HG02884 (cell line): ENCODE results near the gene CHST11.
"Not testable (repeated sequence)": the region's sequence is repeated elsewhere in the genome, so short reads cannot be mapped to it uniquely, and the experiment has no call there.

ENCODE experiments used
- ATAC-seq: cut with Tn5 transposase; IDR thresholded peaks from one replicate; pipeline ENCODE4 v1.9.1; 2021; ENCODE audit warnings: mild to moderate bottlenecking, moderate library complexity; ENCODE audit not compliant: unreplicated experiment

CHST11 gene

DNA sequence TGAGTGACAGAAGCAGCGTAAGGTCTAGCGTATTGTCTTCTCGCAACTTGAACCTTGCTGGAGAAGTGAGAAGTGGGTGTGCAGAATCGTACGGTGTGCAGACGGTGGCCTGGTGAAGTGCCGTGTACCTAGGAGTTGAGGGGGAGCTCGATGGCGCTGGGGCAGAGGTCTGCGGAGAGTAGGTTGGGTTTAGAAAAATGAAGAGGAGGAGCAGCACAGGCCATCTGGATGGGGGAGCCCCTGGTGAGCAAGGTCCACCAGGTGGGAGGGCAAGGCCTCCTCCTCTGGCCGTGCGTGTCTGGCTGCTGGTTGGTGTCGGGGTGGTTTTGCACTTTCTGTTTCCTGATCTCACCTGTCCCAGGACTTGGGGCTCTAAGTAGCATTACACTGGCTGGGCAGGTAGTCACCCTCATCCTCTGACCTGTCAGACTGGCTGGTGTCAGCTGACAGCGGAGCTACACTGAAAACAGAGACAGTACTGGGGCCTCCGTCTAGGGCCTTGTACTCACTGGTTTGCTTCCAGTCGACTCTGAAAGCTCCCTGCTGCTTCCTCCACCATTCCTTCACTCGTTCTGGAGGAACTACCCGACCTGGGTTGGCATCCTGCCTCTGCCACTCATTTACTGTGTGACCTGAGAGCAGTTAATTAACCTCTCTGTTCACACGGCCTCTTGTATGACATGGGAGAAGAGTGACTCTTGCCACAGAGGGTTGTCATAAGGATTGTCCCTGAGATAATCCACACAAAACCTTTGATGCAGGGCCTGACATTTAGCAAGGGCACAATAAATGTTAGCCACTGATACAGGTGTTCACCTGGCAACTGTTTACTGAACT, 273.1 kb downstream of the CHST11 start:
- no peak for ATAC-seq

DNA sequence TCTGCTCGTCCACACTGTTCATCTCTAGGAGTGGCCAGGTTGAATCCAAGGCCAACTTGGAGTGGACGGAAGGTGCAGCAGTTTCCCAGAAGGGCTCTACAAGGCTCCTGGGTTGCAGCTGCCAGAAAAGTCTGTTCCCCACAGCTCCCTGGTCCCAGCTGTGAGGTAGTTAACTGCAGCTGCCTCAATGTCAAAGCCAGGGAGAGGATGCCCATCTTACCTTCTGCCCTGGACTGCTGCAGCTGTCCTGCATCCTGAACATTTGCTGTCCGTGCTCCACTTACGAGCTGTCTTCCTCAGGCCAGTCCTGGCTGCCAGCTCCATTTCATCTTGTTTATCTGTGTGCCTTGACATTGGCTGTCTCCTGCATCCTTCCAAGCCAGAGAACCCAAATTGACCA, 274.0 kb downstream of the CHST11 start:
- ATAC-seq: no peak

DNA sequence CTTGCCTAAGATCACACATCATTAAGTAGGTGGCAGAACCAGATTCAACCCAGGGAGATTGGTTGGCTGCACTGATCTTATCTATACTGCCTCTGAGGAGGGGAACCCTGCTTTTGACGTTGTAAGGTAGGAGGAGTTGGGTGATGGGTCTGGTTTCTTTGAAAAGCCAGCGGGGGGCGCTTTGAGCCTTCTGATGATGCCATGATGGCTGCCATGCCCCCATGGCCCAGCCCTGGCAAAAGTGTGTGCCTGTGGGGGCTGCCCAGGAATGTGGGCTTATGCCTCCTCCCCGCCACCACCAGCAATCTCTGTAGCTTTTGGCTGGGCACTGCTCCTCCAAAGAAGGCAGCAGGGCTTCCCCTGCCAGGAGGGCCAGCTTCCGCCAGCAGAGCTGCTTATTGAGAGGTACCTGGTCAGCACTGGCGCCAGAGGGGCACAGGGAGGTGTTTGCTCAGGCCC, 277.0 kb downstream of the CHST11 start:
- ATAC-seq: no peak

DNA sequence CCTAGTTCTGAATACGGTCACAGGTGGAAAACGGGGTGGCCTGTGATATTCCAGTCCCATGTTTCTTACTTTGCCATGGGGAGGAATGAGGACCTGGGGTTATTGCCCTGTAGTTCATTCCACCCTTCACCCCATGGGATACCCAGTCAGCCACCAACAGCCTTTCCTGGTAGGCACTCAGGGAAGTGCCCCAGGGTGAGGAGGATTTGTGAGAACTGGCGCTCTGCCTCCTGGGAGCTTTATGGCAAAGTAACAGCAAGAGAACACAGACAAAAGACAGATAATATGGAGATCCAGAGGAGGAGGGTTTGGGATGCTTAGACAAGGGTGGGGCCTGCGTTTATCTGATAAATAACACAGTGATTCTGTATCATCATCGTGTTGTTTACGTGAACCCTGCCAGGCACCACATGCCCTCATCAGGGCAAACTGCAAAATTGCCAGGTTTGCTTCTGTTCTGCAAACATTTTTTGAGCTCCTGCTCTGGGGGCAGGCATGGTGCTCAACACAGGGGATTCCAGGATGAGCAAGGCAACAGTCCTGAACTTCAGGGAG, 277.9 kb downstream of the CHST11 start:
- ATAC-seq: no peak

DNA sequence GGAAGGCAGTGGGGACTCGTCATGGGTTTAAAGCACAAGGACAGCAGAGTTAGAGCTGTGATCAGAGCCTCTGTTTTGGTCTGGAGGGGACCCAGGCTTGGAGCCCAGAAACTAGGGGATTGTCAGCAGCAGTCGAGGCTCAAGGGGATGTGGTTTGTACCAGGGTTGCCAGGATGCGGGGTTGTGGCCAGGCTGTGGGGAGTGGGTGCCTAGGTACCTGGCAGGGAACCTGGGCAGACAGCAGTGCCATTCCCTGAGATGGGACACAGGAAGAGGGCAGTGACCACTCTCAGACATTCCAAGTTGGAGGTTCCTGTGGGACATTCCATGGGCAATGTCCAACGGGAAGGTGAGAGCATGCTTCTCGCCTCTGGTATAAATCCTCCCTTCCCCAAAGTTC, 279.1 kb downstream of the CHST11 start:
- ATAC-seq: no peak

DNA sequence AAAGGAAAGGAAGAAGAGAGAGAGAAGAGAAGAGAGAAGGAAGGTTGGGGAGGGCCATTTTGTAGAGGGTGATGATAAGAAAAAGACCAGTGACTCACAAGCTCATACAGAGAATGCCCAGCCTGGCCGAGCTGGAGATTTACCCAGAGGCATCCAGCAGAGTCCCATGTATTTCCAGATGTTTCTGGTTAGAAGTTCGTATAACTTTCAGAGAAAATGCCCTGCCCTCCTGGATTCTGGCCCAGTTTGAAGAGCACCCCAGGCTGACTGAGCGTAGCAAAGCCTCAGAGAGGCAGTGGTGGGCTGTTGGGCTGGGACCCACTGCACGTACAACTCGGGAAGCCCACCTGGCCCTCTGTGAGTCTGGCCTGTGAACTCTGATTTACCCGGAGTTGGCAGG, 279.6 kb downstream of the CHST11 start:
- no peak for ATAC-seq

DNA sequence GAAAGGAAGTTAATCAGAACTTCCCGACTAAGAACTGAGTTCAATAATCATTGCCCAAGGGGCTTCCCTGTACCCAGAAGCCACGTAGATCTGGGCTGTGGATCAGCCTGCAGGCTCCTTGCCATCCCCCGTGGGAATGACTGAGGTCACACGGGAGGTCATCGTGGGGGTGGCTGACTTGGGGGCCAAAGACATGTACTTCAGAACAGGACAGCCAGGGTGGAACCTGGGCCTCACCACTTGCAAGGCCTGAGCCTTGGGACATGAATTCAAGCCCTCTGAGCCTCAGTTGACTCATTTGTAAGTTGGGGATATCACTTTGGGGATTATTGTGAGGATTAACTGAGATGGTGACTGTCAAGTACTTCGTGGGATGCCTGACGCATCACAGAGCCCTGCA, 280.4 kb downstream of the CHST11 start:
- ATAC-seq: no peak

DNA sequence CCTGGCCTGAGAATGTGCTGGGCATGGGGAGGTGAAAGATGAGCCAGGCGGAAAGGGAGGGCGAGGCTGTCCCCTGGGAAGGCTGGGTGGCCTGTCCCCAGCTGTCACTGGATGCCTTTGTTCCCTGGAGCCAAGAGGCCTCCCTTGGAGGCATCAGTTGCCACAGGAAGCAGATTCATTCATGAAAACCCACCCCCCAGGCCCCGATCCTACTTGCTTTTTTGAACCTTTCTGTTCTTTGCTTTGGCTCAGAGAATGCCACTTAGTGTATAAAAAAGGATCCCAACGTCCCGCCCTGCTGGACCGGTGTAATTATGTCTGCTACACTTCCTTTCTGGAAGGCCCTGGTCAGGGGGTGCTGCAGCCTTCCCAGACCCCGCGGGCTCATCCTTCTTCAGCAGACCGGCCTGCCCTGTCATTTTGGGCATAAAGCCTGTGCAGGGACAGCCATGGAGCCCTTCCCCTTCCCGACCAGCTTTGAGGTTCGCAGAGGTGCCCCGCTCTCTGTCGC, 281.1 kb downstream of the CHST11 start:
- ATAC-seq: no peak

DNA sequence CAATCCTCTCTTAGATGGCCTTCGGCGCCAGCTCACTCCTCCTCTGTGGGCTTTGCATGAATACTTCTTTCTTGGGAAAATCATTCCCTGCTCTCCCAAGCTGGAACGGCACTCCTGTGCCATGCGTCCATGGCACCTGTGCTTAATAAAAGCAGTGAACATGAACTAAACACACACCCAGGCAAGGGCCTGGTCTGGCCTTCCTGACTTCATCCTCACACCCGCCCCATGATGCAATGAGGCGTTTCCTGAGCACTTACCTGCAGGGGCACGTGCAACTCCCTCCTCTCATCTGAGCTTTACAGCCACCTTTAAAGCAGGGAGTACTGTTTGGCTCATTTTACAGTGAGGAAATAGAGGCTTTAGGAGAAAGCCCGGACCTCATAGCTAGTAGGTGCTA, 281.6 kb downstream of the CHST11 start:
- ATAC-seq: no peak

DNA sequence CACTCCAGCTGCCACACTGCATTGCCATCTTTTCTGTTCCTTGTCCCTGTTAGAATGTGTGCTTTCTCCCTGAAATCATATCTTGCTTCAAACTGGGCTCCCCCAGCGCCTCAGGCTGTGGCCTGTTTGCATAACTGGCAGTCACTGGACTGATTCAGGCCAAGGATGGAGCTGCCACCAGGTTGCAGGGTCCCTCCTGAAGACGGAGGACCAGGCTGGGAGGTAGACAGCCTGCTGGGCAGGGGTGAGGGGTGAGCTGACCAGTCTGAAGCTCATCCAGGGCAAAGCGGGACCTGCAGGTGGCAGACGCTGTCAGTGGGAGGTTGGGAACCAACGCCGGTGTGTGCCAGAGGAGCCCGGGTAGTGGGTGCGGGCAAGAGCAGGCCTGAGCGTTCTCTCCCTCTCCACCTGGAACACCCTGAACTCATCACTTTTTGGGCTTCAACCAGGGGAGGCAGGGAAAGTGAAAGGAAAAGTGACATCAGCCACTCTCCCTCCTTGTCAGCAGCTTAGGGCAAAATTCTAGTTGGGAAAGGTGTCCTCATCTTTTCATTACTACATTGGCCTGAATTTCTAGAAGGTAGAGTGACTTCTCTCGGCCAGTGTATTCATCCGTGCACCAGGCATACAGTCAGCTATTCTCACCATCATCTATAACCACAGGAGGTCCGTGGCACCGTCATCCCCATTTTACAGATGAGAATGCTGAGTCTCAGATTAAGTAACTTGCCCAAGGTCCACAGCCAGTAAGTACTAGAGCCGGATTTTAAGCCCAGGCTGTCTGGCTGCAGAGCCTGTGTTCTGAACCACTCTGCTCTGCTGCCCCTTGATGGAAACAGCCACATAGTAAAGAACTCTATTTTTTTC, 282.3 kb downstream of the CHST11 start:
- no peak for ATAC-seq

DNA sequence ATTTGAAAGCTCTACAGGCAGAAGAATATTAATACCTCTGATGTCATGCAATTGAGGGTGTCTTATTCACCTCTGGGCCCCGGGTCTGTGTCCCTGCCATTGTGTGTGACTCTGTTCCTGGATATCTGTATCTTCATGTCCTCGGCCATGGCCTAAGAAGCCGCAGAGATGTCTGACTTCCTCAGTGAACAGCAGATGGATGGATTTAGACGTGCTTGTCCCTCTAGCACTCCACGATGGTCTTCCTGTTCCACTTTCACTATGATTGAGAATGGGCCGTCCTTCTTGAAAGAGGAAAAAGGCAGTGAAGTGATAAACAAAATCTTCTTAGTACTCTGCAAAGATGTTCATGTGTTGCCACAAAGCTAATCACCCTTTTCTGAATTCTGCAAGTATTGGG, 283.9 kb downstream of the CHST11 start:
- peak; percentile 79 for ATAC-seq

DNA sequence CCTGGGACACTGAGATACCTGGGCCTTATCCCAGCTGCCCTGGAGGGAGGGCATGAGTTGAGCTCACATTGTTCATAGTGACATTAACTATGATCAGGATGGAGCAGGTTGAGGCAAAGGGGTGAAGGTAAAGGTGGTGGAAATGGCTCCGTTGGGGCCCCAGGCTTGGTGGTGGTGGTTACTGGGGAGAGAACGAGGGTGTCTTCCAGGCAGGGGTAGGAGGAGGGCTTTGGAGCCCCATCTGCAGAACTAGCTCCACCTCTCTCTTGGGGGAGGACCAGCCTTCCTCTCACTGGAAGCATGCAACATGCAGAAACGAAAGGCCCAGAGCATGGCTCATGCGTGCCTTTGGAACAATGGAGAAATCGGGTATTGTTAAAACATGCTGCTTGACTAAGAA, 284.3 kb downstream of the CHST11 start:
- ATAC-seq: peak; percentile 15

DNA sequence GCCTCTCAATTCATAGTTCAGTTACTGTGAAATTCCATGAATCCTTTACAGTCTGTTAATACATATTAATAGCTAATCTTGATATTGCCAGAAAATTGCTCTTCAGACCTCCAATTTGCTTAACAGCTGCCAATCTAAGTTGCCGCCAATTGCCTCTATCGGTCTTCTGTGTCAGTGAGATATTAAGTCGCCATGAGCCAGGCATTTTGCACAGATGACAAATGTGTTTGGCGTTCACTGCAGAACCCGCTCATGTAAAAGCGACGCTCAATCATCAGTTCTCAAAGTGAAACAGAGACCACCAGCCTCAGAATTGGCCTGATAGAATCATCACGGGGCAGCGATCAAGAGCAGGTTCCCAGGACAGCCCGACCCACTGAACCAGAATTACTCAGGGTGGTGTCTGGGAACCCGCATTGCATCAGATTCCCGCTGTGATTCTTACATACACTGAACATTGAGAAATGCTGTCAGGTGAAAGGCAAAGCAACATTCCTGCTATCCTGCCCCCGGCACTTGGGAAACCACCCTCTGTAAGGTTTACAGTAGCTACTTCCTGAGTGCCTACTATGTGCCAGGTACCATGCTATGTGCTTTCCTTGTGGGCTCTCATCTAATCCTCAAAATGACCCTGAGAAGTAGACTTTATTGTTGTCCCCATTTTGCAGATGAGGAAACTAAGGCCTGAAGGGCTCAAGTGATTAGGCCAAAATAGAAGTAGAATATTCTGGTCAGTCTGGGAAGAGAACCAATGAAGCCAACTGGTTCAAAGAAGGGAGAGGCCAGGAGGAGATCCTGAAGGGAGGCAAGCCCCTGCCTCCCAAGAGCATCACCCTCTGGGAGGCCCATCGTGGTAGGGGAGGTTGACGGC, 285.0 kb downstream of the CHST11 start:
- no peak for ATAC-seq

DNA sequence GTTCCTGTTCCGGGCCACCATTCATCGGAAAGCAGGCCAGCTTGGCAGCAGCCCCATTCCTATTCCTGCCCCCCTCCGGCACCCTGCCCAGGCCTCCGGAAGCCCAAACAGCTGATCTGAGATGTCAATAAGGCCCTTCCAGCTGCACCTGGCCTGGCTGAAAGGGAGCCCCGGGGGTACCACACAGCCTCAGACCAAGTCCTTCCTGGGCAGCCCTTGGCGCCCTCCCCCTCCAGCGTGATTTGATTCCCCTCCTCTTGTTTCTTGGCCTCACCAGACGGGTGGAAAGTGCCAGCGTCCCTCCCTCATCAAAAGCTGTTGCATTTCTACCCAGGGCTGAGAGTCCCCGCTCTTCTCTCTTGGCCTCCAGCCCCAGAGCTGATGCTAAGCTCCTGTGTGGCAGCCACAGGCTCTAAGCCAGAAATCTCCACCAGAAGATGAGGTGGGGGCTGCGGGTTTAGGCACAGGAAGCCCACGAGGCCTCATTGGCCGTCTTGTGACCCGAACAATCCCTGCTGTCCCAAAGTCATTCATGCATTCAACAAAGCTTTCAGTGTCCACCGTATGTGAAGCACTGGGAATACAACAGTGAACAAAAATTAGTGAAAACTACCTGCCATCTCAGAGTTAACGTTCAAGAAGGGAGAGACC, 285.9 kb downstream of the CHST11 start:
- ATAC-seq: no peak

DNA sequence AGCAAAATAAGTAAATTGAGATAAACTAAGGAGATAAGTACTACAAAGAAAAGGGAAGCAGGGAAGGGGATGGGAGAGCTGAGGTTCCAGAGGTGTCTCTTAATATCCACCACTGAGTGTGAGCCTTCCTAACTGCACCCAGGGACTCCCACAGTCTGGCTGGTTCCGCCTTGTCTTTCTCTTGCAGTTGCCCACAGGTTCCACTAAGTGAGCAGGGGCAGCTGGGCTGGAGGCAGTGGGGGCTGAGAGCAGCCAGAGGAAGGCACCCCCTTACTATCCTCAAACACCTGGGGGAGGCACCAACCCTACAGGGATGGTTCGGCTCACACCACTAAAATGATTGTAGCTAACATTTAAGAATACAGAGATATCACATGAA, 286.4 kb downstream of the CHST11 start:
- ATAC-seq: no peak

DNA sequence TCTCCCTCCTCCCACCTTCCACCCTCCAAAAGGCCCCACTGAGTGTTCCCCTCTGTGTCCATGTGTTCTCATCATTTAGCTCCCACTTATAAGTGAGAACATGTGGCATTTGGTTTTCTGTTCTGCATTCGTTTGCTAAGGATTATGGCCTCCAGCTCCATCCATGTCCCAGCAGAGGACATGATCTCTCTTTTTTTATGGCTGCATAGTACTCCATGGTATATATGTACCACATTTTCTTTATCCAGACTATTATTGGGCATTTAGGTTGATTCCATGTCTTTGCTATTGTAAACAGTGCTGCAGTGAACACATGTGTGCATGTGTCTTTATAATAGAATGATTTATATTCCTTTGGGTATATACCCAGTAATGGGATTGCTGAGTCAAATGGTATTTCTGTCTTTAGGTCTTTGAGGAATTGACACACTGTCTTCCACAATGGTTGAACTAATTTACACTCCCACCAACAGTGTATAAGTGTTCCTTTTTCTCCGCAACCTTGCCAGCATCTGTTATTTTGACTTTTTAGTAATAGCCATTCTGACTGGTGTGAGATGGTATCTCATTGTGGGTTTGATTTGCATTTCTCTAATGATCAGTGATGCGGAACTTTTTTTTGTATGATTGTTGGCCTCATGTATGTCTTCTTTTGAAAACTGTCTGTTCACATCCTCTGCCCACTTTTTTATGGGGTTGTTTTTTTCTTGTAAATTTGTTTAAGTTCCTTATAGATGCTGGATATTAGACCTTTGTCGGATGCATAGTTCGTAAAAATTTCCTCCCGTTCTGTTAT, 287.2 kb downstream of the CHST11 start:
- not testable (repeated sequence) for ATAC-seq

DNA sequence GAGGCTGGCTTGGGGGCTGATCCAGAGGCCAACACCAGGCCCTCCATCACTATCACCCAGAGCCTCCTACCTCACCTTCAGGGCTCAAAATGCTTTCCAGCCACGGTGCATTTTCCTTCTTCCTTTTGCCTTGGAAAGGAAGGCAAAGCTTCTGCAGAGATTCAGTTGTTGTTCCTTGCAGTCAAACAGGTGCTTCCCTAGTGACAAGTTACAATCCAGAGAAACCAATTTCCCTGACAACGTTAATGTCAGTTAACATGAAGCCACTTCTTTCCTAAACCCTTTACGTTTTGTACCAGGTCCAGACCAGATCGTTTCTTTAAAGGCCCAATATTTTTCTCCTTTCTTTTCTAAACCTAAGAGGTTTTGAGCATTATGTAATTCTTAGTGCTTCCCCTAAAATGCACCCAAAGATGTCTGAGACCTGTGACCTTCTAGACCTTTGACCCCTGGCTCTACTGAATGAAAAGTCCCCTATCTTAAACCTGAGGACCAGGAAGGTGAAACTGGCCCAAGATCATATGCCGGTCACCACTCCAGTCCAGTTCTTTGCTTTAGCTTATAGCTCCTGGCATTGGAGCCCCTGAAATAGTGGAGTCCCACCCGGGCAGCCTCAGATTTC, 289.8 kb downstream of the CHST11 start:
- ATAC-seq: no peak

DNA sequence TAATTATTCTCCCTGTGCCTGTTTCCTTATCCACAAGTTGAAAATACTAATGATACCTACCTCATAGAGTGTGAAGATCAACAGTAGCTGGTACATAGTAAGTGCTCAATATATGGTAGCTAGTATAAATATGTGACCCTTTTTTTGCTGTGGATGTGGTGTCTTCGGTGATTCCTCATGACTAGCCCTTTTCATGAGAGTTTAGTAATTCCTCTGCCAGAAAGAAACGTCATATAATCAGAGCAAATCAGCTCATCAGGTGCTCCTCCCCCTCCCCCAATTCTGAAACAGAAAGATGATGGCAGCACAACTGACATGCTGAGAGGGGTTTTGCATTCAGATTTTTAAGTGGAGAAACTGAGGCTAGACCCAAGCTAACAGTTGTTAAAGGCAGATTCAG, 290.6 kb downstream of the CHST11 start:
- no peak for ATAC-seq

DNA sequence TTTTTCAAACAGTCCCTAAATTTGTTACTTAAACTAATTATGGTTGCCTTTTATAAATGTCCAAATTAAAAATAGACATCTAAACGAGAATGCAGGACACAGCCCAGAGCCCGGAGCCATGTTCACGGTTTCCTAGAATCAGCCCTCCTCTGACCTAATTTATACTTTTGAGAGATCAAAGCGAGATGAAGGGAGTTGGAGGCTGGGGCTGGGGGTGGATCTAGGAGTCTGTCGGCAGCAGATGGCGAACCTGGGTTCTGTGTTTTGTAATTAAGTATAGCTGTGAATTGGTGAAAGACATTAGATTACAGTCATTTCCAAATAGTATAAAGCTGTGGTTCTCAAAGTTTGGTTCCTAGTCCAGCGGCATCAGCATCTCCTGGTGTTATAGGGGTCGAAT, 291.2 kb downstream of the CHST11 start:
- no peak for ATAC-seq
